PFSK-1 (cell line): ENCODE results near the gene REPIN1.

Experiments used
- FOXP2 ChIP-seq: optimal IDR thresholded peaks from 2 replicates; pipeline ENCODE3; 2011; ENCODE audit warnings: borderline replicate concordance, control low read depth, inconsistent platforms; ENCODE audit not compliant: insufficient read depth; ENCODE audit errors: extremely low read length, extremely low read depth
- POLR2AphosphoS5 ChIP-seq: IDR thresholded peaks from 2 replicates; pipeline ENCODE4 v1.6.1; 2012; ENCODE audit warnings: low read depth, mild to moderate bottlenecking, control low read depth, low read length, moderate library complexity
- SIN3A ChIP-seq: IDR thresholded peaks from 2 replicates; pipeline ENCODE4 v1.6.1; 2012; ENCODE audit warnings: mild to moderate bottlenecking, low read length, moderate library complexity, borderline replicate concordance; ENCODE audit not compliant: insufficient read depth
- TAF1 ChIP-seq: IDR thresholded peaks from 2 replicates; pipeline ENCODE4 v1.6.1; 2012; ENCODE audit warnings: low read length, control low read depth, borderline replicate concordance; ENCODE audit not compliant: insufficient read depth
- TF ChIP-seq, protein P1 (sequence below), 2 experiments: IDR thresholded peaks; 2 replicates each; pipeline versions ENCODE4 v1.6.1 to v1.8.0; 2011 to 2012; ENCODE audit warnings: low read depth in 2 of 2, low read length in 2 of 2, control low read depth in 1 of 2, inconsistent platforms in 1 of 2, mild to moderate bottlenecking in 1 of 2, moderate library complexity in 1 of 2; ENCODE audit not compliant: insufficient read depth in 1 of 2

The REPIN1 gene

DNA sequence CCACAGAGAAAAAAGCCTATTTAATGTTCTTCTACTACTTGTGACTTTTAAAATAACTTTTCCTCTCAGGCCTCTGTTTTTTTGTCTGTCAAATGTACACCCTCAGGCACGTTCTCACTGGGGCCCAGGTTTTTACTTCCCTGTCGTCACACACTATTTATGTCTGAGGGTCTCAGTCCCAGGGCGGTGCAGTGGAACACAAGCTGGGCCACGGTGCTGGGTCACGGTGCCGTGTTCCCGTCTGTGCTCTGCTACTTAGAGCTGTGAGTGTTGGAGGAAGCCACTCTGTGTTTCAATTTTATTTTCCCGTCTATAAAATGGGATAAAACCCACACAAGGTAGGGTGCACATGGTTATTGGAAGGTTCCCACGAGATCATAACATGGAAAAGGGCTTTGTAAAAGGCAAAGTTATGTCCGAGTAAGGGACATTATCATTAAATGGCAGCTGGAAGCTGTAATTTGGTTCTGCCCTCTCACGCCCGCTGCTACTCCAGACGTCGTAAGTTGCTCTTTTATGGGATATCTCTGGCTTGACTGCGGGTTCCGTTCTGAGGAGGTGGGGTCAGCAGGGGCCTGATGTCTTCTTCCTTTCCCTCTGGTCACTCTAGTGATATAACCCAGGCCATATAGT lies 35.7 kb downstream of the REPIN1 start:
- TF ChIP-seq SIN3A = no peak
- TF ChIP-seq, protein P1, sequence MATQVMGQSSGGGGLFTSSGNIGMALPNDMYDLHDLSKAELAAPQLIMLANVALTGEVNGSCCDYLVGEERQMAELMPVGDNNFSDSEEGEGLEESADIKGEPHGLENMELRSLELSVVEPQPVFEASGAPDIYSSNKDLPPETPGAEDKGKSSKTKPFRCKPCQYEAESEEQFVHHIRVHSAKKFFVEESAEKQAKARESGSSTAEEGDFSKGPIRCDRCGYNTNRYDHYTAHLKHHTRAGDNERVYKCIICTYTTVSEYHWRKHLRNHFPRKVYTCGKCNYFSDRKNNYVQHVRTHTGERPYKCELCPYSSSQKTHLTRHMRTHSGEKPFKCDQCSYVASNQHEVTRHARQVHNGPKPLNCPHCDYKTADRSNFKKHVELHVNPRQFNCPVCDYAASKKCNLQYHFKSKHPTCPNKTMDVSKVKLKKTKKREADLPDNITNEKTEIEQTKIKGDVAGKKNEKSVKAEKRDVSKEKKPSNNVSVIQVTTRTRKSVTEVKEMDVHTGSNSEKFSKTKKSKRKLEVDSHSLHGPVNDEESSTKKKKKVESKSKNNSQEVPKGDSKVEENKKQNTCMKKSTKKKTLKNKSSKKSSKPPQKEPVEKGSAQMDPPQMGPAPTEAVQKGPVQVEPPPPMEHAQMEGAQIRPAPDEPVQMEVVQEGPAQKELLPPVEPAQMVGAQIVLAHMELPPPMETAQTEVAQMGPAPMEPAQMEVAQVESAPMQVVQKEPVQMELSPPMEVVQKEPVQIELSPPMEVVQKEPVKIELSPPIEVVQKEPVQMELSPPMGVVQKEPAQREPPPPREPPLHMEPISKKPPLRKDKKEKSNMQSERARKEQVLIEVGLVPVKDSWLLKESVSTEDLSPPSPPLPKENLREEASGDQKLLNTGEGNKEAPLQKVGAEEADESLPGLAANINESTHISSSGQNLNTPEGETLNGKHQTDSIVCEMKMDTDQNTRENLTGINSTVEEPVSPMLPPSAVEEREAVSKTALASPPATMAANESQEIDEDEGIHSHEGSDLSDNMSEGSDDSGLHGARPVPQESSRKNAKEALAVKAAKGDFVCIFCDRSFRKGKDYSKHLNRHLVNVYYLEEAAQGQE (IDR thresholded peaks at IDR 0.05; ENCODE audit: insufficient read depth in 1 of 2, low read depth in 2 of 2, low read length in 2 of 2) = no peak
- no peak for TF ChIP-seq POLR2AphosphoS5

DNA sequence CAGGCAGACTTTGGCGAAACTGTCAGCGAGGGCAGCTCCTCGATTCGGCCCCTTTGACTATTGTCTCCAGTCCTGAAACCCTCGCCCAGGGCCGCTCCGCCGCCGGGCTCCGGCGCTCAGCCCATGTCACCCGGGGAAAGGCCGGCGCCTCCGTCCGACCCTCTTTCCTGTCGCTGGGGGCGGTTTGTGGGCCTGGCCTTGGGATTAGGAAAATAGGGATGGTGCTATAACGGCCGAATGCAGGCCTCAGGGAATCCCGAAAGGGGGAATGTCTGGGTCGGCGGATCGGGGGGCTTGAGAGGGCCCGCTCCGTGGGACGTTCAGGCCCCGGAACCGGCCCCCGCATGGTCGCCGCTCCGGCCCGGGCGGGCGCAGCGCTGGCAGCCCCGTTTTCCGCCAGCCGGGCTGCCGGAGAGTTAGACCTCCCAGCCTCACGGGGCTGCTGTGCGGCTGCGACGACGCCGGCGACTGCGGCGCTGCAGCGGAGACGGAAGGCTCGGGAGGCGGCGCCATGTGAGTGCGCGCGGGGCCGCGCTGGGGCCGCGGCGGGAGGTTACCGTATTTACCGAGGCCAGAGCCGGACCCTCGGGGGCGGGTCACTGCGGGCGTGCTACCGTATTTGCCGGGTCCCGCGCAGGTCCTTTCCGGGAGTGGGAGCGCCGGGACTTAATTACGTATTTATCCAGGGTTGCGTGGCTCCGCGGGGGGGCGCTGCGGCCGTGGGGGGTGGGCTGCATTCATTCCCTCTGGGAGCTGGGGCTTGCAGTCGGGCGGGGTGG lies 36.4 kb downstream of the REPIN1 start:
- TF ChIP-seq SIN3A (no peak), POLR2AphosphoS5 (peak; percentile 73; the same call in 1 of the 2 replicates), TAF1 (peak; percentile 72; the same call in 1 of the 2 replicates), FOXP2 (peak; percentile 86)
- TF ChIP-seq, protein P1 (IDR thresholded peaks at IDR 0.05; ENCODE audit: insufficient read depth in 1 of 2, low read depth in 2 of 2, low read length in 2 of 2) = no peak

DNA sequence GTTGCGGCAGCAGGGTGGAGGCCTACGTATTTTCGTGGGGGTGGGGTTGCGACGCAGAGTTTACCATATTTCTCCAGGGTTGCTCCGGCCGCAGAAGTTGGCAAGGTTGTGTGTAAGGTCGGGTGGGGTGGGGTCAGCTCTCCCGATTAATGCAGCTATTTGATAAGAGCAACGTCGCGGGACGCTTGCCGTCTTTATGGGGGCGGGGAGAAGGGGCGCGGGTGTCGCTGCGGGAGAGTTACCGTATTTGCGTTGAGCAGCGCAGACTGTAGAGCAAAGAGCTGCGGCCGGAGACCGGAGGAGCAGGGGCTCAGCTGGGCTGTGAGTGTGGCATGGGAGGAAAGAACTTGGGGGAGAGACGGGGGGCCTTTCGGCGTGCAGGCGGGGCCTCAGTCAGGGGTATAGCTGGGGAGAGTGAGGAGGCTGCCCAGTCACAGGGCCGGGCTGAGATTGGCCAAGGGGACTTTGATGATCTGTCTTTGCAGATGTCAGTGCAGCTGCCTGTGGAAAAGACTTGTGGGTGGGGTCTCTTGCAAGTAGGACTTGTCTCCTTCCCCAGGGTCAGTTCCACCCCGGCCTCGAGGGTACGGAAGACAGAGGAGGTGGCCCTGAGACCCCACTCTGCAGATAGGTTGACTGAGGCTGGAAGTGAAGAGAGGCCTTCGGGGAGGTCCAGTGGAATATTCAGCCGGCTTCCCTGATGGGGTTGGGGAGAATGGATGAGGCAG lies 37.1 kb downstream of the REPIN1 start:
- no peak for TF ChIP-seq TAF1
- TF ChIP-seq, protein P1 (IDR thresholded peaks at IDR 0.05; ENCODE audit: insufficient read depth in 1 of 2, low read depth in 2 of 2, low read length in 2 of 2) = no peak
- TF ChIP-seq FOXP2 = no peak
- TF ChIP-seq POLR2AphosphoS5 = no peak
- TF ChIP-seq SIN3A = no peak

DNA sequence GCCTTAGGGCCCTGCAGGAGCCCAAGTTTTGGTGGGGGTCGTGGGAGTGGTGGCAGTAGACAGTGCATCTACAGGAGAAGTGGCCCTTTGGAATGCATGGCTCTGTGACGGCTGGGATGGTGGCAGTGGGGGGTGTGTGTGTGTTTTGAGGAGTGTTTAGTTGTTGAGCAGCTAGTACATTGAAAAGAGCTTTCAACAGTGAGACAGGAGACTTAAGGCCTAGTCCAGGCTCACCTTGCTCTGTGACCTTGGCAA lies 37.6 kb downstream of the REPIN1 start:
- TF ChIP-seq POLR2AphosphoS5 (no peak), SIN3A (no peak), FOXP2 (no peak), TAF1 (no peak)
- TF ChIP-seq, protein P1 (IDR thresholded peaks at IDR 0.05; ENCODE audit: insufficient read depth in 1 of 2, low read depth in 2 of 2, low read length in 2 of 2) = no peak
